GM19467 (cell line): Measurements from ENCODE around the gene DES.

Experiments
- ATAC-seq: cut with Tn5 transposase; IDR thresholded peaks from one replicate; pipeline ENCODE4 v1.9.1; 2021; ENCODE audit warnings: mild to moderate bottlenecking, moderate library complexity; ENCODE audit not compliant: unreplicated experiment

DES gene

GRCh38 chr2:219419331-219420197 is 1.4 kb downstream of the DES start:
- no peak for ATAC-seq

GRCh38 chr2:219420687-219421086 is 2.5 kb downstream of the DES start:
- ATAC-seq: no peak

- ATAC-seq: no peak
Observed at GRCh38 chr2:219421323-219421722, 3.1 kb downstream of the DES start.

- no peak for ATAC-seq
Observed at GRCh38 chr2:219422952-219423534, 4.9 kb downstream of the DES start.

- no peak for ATAC-seq
Observed at GRCh38 chr2:219423652-219424377, 5.6 kb downstream of the DES start.

- no peak for ATAC-seq
Observed at GRCh38 chr2:219425238-219426067, 7.3 kb downstream of the DES start.

- no peak for ATAC-seq
Observed at GRCh38 chr2:219426068-219426443, 7.9 kb downstream of the DES start.

GRCh38 chr2:219426534-219427136 is 8.5 kb downstream of the DES start:
- no peak for ATAC-seq

- ATAC-seq: no peak
Observed at GRCh38 chr2:219428469-219428868, 10.3 kb downstream of the DES start.

- no peak for ATAC-seq
Observed at GRCh38 chr2:219429958-219430606, 11.9 kb downstream of the DES start.

GRCh38 chr2:219430633-219431615 is 12.7 kb downstream of the DES start:
- ATAC-seq: no peak

GRCh38 chr2:219433666-219434467 is 15.7 kb downstream of the DES start:
- no peak for ATAC-seq

- ATAC-seq: no peak
Observed at GRCh38 chr2:219434468-219434717, 16.2 kb downstream of the DES start.

GRCh38 chr2:219434718-219435525 is 16.7 kb downstream of the DES start, which contains the start of gene SPEG:
TSS of gene SPEG (plus strand) at chr2:219434843. CDS start at chr2:219434978, 135 bp downstream.
- ATAC-seq: no peak

- ATAC-seq: no peak
Observed at GRCh38 chr2:219435701-219436100, 17.5 kb downstream of the DES start.

- ATAC-seq: no peak
Observed at GRCh38 chr2:219436491-219436890, 18.3 kb downstream of the DES start.

GRCh38 chr2:219437141-219437540 is 19.0 kb downstream of the DES start:
- ATAC-seq: no peak
